ENCODE measurements around the gene SCMH1. TPM values are rescaled to one million over a fixed set of nuclear protein-coding genes. Genes with fewer than 3 reads are reported as not detected.

SCMH1 gene
- total RNA-seq, 1 donor from 2014 or later = 29.3 TPM

Other genes starting within 250 kb of the SCMH1 start
- 0.30 TPM for gene SLFNL1, start 220.6 kb downstream of the SCMH1 start, total RNA-seq
- gene FOXO6, start 119.1 kb upstream of the SCMH1 start, total RNA-seq = 4.1 TPM
- 11.7 TPM for gene EDN2, start 242.4 kb upstream of the SCMH1 start, total RNA-seq

Measured in skin of body (tissue), 1 donor.